22Rv1 (cell line): ENCODE measurements around the gene NYAP2.

Experiments used
- ZFX ChIP-seq: fragments of 450-650 bp; IDR thresholded peaks from 2 replicates; pipeline ENCODE4 v1.6.1; 2017; ENCODE audit warnings: antibody characterized with exemption, borderline replicate concordance
- TF ChIP-seq, protein P1 (sequence below): fragments of 450-650 bp; IDR thresholded peaks from 2 replicates; pipeline ENCODE4 v1.5.1; 2017; ENCODE audit warnings: mild to moderate bottlenecking

DNA sequence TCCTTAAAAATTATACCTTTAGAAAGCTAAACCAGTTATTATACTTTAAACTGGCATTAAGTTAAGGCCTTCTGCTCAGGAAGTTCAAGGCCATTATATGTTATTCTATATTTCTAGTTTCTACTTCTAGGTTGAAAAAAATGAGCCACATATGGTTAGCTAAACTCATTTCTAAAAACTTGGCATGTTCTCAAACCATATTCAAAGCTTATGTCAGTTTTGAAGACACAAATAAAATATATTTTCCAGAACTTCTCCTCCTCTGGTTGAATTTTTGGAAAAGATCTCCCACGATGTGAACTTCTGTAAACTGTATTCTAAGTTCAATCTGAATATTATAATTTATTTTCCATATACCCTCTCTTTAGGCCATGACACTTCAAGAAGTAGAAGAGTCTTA is 103.5 kb downstream of the NYAP2 start:
- TF ChIP-seq, protein P1, sequence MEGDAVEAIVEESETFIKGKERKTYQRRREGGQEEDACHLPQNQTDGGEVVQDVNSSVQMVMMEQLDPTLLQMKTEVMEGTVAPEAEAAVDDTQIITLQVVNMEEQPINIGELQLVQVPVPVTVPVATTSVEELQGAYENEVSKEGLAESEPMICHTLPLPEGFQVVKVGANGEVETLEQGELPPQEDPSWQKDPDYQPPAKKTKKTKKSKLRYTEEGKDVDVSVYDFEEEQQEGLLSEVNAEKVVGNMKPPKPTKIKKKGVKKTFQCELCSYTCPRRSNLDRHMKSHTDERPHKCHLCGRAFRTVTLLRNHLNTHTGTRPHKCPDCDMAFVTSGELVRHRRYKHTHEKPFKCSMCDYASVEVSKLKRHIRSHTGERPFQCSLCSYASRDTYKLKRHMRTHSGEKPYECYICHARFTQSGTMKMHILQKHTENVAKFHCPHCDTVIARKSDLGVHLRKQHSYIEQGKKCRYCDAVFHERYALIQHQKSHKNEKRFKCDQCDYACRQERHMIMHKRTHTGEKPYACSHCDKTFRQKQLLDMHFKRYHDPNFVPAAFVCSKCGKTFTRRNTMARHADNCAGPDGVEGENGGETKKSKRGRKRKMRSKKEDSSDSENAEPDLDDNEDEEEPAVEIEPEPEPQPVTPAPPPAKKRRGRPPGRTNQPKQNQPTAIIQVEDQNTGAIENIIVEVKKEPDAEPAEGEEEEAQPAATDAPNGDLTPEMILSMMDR, result no peak
- TF ChIP-seq ZFX, result no peak
